ENCODE measurements around the gene SPRR3.
"Not testable (repeated sequence)": the region's sequence is repeated elsewhere in the genome, so short reads cannot be mapped to it uniquely, and the experiment has no call there.

The SPRR3 gene

GRCh38 chr1:152983743-152984142 is 17.8 kb upstream of the SPRR3 start, which contains the start of gene SPRR1A:
SPRR1A (plus strand) TSS chr1:152984081; CDS start chr1:152985231, 1,150 bp downstream.
- DNase-seq: no peak

GRCh38 chr1:152986578-152986977 is 15.0 kb upstream of the SPRR3 start:
- no peak for DNase-seq

- DNase-seq: no peak
Measured at GRCh38 chr1:152993186-152993585, 8.4 kb upstream of the SPRR3 start.

- no peak for DNase-seq
Measured at GRCh38 chr1:152995842-152996241, 5.7 kb upstream of the SPRR3 start.

GRCh38 chr1:152996633-152997400 is 4.7 kb upstream of the SPRR3 start:
- no peak for DNase-seq

- no peak for DNase-seq
Measured at GRCh38 chr1:152997901-152998300, 3.6 kb upstream of the SPRR3 start.

- DNase-seq: no peak
Measured at GRCh38 chr1:152998476-152998875, 3.1 kb upstream of the SPRR3 start.

GRCh38 chr1:152999818-153000217 is 1.7 kb upstream of the SPRR3 start:
- no peak for DNase-seq

- DNase-seq: no peak
Measured at GRCh38 chr1:153000294-153000693, 1.3 kb upstream of the SPRR3 start.

- DNase-seq: not testable (repeated sequence)
Measured at GRCh38 chr1:153011235-153011758, 9.7 kb downstream of the SPRR3 start.

- not testable (repeated sequence) for DNase-seq
Measured at GRCh38 chr1:153021829-153022228, 20.3 kb downstream of the SPRR3 start.

GRCh38 chr1:153022340-153022739 is 20.8 kb downstream of the SPRR3 start:
- DNase-seq: peak; percentile 6

GRCh38 chr1:153023109-153023508 is 21.6 kb downstream of the SPRR3 start:
- no peak for DNase-seq

GRCh38 chr1:153024413-153024812 is 22.9 kb downstream of the SPRR3 start:
- DNase-seq: no peak

- no peak for DNase-seq
Measured at GRCh38 chr1:153025797-153026196, 24.2 kb downstream of the SPRR3 start.

GRCh38 chr1:153028766-153029165 is 27.2 kb downstream of the SPRR3 start:
- no peak for DNase-seq

- no peak for DNase-seq
Measured at GRCh38 chr1:153030895-153031294, 29.3 kb downstream of the SPRR3 start, which contains the start of gene SPRR1B. SPRR1B (plus strand) TSS chr1:153031203; CDS start chr1:153032346, 1,143 bp downstream.

GRCh38 chr1:153032073-153032472 is 30.5 kb downstream of the SPRR3 start:
- no peak for DNase-seq

- peak; percentile 46 for DNase-seq
Measured at GRCh38 chr1:153032677-153033308, 31.2 kb downstream of the SPRR3 start.

GRCh38 chr1:153035211-153035610 is 33.7 kb downstream of the SPRR3 start:
- no peak for DNase-seq

- DNase-seq: no peak
Measured at GRCh38 chr1:153040950-153041631, 39.5 kb downstream of the SPRR3 start, which contains the start of gene SPRR2D. SPRR2D (minus strand) TSS chr1:153041120; CDS start chr1:153040346, 774 bp downstream.

GRCh38 chr1:153049211-153049610 is 47.7 kb downstream of the SPRR3 start:
- no peak for DNase-seq

All from hematopoietic multipotent progenitor cell treated with erythropoietin and hydrocortisone succinate and interleukin-3 and kit ligand, for 6 days (in vitro differentiated cells).